ENCODE measurements around the gene ZDHHC19.

DNA sequence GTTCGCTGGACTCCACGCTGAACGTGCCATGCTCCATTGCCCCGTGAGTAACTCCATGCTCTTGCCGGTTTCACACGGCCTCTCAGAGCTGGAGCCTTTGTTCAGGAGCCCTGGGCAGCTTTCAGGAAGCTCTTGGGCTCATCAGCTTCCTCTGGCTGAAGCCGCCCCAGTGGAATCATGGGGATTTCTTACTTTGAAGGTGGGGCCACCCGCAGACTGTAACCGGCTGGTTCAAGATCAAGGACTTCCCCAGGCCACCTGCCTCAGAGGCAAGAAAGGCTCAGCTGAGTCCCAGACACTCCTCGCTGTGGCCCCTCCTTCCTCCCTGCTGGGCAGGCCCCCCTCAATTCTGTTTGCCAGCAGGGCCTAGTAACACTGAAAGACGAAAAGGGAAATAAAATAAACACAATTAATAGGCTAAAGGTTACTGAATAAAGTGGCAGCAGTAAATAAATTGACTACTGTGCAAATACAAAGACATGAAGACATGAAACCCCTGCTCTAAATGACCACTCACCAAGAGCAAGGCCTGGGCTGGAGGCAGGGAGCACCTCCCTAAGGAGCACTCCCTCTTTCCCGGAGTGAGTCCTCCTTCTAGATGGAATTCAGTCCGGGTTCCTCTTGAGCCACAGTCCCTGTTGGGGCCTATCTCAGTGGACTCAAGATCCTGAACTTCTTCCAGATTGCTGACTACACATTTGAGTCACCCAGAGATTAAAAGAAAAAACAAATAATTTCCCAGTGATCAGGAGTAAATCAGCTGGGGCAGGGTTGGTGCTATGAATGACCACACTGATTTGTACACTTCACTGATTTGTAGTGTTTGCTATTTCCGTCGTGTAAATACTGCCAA, 51.0 kb downstream of the ZDHHC19 start:
- no peak for TF ChIP-seq EZH2 (IDR thresholded peaks at IDR 0.05; ENCODE audit: borderline replicate concordance)
- TF ChIP-seq, protein P1, sequence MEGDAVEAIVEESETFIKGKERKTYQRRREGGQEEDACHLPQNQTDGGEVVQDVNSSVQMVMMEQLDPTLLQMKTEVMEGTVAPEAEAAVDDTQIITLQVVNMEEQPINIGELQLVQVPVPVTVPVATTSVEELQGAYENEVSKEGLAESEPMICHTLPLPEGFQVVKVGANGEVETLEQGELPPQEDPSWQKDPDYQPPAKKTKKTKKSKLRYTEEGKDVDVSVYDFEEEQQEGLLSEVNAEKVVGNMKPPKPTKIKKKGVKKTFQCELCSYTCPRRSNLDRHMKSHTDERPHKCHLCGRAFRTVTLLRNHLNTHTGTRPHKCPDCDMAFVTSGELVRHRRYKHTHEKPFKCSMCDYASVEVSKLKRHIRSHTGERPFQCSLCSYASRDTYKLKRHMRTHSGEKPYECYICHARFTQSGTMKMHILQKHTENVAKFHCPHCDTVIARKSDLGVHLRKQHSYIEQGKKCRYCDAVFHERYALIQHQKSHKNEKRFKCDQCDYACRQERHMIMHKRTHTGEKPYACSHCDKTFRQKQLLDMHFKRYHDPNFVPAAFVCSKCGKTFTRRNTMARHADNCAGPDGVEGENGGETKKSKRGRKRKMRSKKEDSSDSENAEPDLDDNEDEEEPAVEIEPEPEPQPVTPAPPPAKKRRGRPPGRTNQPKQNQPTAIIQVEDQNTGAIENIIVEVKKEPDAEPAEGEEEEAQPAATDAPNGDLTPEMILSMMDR (IDR thresholded peaks at IDR 0.05; ENCODE audit: poor library complexity) = no peak
